ENCODE results near the gene ITGA8.
"Not testable (repeated sequence)": the region's sequence is repeated elsewhere in the genome, so short reads cannot be mapped to it uniquely, and the experiment has no call there.

ITGA8 gene

DNA sequence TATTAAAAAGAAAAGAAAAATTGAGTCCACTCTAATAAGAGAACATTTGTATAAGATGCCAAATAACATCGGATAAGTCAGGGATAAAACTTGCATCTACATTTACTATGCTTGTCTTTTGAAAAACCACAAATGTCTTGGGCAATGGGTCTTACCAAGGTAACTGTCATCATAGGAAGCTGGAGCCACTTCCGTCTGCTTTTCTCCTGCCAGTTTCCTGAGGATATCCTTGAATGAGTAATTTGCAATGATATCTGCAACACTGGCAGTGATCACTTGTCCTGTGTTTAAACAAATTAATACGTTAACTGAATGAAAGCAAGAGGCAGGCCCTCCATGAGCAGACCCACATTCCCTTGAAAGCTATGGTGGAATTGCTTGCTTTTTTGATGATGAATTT lies 47.3 kb downstream of the ITGA8 start:
- DNase-seq = no peak

DNA sequence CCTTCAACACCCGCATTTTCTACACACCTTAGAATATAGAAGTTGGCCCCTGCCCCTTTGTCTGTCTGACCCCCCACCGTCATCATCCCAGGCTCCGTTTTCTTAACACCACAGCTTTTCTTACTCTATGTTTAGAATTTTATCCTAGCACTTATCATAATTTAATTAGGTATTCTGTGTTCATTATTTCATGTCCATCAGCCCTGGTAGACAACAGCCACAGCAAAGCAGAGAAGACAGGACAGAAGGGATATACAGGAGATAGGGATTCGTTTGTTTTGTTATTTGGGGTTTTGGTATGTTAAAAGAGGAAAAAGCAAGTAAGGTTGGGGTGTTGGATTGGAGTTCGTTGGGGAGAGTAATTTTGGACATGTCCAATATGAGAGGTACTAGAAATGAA lies 48.8 kb downstream of the ITGA8 start:
- DNase-seq = no peak

DNA sequence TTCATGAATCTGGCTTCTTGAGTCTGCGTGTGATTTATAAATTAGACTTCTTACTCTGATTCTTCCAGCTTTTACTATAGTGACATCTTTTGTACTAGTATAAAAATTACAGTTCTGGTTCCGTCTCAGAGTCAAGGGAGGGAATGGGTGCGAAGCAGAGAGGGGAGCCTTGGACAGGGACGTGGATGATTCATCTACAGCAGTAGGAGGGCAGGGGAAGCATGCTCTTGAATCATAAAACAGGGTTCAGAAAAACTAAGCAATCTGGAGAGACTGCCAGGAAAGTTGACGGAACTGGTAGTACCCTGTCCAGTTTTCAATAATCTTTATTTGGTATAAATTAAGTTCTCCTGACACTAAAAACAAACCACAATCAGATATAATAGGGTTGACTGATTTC lies 58.1 kb downstream of the ITGA8 start:
- DNase-seq = no peak

DNA sequence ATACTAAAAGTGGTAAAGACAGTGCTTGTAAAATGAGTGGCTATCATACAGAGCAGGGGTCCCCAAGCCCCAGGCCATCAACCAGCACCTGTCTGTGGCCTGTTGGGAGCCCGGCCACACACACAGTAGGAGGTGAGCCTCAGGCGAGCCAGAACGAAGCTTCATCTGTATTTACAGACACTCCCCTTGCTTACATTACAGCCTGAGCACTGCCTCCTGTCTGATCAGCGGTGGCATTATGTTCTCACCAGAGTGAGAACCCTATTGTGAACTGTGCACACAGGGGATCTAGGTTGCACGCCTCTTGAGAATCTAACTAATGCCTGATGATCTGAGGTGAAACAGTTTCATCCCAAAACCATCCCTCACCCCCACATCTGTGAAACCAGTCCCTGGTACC lies 58.7 kb downstream of the ITGA8 start:
- no peak for DNase-seq

DNA sequence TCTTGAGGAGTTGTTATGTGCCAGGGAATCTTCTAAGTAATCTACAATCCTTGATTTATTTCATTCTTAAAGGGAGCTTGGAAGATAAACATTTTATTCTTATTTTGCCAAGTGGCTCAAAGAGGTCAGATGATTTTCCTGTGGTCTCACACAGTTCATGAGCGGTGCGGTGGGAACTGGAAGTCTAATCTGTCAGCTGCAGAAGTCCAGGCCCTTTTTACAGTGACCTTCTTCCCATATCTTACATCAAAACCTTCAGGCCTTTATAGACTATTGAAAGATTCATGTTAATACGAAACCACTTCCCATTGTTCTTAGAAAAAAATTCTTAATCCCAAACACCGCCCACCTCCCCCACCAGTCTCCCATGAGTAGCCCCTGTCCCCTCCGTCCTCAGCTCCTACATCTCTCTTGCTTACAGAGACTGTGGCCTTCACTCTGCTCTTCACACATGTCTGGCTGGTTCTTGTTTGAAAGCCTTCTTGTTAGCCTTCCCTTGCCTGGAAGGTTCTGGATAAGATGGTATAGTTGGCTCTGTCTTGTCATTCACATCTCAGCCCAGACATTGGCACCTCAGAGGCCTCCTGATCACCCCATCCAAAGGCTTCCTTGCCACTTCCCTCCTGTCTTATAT lies 61.5 kb downstream of the ITGA8 start:
- no peak for DNase-seq

DNA sequence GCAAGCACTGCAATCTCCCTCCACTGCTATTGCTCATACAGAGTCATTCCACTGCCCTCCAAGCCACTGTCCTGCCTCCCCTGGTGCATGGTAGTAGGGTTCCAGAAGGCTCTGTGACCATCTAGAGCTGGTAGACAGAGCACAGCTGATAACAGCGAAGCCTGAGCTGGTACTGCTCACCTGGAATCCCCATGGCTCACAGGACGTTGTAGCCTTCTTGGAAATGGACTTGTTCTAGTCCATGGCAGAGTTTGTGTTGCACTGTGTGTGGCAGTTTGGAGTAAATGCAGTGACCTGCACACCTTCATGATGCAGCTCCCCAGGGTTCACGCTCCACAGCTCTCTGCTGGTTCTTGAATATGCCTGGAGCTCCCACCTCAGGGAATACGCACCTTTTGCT lies 67.0 kb downstream of the ITGA8 start:
- no peak for DNase-seq

DNA sequence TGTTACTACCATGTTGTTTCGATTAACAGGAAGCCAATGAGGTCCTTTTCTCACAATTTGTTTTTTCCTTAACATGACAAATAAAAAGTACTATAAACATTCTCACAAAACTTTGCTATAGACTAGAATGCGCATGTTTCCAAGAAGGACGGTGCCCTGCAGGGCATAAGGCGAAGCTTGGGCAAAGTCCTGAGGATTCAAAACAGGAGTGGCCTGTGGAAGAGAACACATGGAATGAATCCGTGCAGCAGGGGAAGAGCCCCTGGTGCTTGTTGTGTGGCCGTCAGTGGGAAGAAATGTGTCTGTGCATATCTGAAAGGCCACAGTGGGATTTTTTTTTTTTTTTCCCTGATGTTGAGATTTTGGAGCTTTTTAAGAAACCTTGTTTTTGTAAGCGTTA lies 67.6 kb downstream of the ITGA8 start:
- no peak for DNase-seq

DNA sequence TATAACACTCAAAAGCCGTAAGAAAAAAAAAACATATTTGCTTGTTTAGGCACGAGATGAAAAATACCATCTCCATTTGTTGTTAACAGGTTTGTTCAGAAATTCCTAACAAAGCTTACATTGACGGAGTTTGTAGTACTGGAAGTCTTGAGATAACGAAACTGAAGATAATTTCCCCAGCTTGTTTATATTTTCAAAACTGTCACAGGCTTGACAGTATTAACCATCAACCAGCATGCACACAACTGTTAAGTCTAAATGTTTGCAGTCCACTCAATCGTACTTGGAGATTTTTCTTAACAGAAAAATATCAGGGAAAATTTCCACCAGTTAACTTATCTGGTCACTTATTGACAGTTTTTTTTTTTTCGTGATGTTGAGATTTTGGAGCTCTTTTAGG lies 68.5 kb downstream of the ITGA8 start:
- no peak for DNase-seq

DNA sequence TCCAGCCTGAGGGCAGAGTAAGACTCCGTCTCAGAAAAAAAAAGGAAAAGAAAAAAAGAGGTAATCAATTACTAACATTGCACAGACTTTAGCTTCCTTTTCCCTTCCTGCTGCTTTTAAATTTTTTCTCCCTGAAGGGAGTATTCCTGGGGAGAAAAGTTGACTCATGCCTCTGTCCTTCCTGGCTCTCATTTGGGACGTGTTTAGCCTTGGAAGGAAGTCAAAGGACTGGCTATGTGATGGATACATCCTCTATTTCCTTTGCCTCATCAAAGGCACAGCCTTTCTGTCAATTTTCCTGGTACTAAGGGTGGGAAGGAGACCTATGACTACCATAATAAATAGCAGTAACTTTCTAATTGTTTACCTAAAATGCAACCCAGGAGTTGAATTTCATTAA lies 77.6 kb downstream of the ITGA8 start:
- DNase-seq = no peak

DNA sequence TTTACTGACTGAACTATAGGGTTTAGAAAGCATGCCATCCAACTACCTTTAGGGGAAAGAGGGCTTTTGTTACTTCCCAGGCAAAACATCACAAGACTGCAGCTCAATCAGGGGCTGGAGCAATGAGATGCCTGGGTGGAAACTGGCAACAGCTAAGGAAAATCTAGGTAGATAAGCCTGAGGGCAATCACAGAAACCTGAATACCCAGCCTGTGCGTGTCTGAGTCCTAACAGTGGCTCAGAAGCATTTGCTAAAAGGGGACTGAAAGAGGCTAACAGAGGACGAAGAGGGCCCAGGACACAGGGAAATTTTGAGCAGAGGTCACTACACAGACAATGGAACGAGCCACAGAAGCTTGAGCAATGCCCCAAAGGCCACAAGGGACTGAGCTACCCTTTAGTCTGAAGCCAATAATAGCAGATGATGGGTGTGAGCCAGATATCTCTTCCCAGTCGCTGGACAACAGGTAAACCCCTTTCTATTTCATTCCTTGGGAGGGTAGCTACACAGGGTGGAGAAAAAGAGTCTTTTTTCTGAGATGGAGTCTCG lies 79.1 kb downstream of the ITGA8 start:
- no peak for DNase-seq

DNA sequence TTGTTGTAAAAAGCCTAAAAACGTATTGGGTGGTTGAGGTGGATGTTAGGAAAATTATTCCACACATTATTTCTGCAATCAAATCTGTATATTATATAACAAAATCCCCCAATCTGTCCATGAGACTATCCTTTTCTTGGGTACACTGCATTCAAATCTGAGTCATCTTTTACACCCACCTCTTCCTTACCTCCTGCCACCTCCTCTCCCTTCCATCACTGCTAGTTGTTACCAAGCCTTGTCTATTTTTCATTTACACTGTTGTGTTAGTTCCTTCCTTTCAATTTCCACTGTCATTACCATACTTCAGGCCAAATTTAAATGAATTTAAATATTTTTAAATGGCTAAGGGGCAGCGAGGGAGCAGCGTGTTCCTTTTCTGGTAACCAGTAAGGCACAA lies 83.3 kb downstream of the ITGA8 start:
- DNase-seq = no peak

DNA sequence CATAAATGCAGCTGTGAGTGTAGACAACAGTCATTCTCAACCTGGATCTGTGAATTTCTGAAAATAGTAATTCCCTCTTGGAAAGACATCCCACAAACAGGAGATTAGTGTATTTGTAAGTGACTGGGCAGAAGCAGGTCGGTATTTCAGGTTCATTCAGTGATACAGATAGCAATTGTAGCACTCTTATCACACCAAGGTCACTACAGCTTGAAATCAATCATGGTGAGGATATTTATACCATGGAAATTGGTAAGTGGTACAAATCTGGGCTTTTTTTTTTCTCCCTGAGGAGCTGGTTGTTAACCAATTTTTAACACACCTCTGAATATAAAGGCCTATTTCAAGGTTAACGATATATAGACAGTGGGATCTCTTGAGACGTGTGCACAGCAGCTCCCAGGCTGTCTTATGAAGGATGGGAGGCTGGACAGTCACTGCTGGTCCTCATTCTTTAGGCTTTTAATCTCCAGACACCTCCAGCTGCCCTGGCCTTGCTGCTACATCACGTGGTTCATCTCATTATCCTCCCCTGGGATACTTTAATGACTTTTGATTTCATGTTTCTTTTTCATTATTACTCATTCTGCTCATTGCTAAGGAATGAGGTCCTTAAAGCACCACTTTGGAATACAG lies 87.1 kb downstream of the ITGA8 start:
- no peak for DNase-seq

DNA sequence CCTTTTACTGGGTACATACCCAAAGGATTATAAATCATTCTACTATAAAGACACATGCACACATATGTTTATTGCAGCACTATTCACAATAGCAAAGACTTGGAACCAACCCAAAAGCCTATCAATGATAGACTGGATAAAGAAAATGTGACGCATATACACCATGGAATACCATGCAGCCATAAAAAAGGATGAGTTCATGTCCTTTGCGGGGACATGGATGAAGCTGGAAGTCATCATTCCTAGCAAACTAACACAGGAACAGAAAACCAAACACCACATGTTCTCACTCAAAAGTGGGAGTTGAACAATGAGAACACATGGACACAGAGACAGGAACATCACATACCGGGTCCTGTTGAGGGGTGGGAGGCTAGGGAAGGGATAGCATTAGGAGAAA lies 88.5 kb downstream of the ITGA8 start:
- DNase-seq = not testable (repeated sequence)

DNA sequence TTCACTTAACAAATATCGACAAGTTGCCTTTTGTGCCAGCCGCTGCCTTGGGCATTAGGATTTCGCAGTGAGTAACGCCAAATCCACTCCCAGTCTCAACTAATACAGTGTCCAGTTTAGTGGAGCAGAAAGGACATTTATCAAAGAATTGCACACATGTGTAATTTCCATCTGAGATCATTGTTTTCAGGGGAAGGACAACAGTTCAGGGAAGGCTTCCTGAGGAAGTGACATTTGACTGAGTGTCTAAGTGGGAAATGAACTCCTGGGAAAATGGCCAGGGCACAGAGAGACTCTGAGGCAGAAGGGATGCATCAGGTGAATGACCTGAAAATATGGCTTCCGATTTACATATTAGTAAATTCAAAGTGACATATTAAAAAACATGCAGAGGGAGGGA lies 89.4 kb downstream of the ITGA8 start:
- DNase-seq = no peak

DNA sequence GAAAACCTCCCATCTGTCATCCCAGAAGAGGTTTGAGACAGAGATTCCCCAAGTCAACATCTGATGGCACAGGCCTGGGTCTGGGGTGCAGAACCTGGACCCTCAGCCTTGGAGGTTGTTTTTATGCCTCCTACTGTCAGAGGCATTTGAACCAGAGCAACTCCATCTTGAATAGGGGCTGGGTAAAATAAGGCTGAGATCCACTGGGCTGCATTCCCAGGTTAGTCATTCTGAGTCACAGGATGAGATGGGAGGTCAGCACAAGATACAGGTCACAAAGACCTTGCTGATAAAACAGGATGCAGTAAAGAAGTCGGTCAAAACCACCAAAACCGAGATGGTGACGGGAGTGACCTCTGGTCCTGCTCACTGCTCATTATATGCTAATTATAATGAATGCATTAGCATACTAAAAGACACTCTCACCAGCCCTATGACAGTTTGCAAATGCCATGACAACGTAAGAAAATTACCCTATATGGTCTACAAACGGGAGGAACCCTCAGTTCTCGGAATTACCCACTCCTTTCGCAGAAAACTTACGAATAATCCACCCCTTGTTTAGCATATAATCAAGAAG lies 92.0 kb downstream of the ITGA8 start:
- DNase-seq = no peak

DNA sequence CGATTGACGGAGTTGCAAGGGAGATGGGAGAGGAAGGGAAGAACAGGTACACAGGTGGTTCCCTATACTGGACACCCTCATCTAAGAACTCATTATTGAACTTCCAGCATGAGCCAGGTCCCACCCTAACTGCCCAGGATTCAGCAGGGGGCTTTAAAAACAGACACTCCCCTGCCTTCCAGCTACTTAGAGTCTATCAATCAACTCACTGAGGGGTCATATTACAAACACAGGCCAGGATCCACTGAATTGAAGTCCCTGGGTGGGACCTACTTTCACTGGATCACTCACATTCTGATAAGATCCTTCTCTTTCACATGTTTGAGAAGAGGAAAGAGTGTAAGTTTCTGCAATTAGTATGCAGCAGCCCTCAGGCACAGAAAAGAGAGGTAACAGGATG lies 92.8 kb downstream of the ITGA8 start:
- no peak for DNase-seq

DNA sequence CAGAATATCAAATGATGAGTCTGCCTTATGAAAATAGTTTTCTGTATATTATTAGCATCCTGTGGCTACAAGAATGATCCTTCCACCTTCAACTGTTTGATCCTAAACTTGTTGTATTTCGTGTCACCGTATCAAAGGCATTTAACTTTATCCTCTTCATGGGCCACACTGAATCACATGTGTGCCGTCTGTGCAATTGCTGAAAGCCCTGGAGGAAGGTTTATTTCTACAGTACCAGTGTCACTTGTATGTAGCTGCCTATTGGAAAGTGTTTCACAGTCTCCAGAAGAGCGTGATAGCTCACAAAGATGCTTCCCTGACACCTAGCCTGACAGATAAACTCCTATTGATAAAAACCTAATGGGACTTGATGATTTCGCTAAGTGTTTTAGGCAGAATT lies 94.5 kb downstream of the ITGA8 start:
- no peak for DNase-seq

DNA sequence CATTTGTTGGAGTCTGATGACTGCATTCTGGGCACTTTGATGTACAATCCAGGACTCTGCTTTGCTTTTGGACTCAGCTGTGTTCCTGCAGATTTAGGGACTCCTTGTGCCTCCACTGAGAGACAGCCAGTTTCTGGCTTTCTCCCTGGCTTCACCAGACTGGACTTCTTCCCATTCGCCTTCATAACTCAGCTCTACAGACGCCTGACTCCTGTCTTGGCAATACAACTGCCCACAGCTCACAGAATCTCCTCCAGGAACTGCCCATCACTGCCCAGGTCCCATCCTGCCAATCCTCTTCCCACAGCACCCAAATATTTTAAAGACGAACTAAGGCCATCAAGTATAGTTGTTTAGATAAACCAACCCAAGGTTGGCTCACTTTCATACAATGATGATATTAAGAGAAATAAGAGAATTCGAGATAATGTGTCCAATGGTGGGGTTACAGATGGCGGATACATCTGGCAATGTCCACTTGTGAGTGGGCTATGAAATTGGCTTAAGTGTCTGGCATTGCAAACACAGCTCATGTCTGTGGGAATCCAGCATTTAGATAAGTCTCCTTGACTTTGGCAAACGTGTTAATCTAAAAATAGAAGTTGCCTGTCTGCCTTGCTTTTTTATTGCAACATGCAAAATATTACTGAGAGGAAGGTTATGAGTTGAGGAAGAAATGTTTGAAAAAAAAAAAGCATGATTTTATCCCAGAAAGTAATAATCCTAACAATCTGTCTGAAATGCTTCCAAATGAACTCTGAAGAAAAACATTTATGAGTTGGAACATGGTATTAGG lies 95.1 kb downstream of the ITGA8 start:
- DNase-seq = no peak

DNA sequence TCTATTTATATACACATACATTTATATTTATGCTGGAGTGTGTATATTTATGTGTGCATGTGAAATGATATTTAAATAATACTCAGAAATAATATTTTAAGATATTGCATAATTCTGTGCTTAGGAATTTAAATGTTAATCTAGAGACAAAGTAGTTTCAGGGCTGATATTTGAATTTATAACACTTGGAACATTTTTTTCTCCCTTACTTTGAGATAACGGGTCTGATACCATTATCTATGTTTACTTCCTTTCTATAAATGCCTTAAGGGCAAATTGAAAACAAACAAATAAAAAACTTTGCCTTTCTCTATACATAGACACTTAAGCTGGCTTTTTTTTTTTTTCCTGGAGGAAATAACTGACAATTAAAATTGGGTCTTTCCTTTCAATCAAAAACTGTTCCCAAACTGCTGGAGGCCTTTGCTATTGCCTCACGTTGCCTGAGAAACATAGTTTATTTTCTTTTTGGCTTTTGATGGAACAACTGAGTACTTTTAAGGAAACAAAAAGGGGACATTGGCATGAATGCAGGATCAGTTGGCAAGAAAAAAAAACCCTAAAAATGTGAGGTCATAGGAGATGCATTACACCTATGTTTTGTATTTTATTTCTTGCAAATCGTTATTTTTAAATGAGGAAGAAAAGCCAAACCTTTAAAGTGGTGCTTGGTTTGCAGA lies 98.7 kb downstream of the ITGA8 start:
- no peak for DNase-seq

DNA sequence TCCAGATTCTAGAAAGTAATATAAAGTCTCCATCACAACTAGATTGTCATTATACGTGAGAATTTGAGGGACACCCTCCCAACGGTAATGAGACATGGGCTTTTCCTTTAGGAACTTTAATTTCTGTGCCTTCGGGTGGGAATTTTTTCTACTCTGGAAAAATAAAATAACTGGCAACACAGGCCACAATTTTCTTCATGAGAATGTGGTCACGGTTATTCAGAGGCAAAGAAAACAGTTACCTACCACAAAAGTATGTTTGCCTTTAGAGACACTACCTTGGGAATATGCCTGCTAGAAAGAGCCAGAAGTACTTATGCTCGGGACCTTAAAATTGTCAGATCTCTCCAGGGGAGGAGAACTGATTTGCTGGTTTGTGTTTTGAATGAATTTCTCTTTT lies 99.4 kb downstream of the ITGA8 start:
- no peak for DNase-seq

DNA sequence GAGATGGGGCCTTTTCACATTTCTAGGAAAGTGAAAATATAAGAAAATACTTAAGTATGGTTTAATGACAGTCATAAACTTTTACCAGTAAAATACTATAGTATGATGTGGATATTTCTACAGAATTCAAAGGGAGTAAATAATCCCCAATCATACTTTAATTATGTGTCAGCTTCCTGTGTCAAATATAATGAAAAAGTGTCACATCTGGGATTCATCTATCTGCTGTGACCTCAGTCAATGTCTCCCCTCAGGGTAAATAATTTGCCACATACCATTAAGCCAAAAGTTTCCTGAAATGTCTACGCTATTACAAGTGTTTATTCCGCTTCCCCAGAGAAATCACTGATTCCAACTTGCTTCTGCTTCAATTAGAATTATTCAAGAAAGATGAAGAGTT lies 110.5 kb downstream of the ITGA8 start:
- DNase-seq = no peak

DNA sequence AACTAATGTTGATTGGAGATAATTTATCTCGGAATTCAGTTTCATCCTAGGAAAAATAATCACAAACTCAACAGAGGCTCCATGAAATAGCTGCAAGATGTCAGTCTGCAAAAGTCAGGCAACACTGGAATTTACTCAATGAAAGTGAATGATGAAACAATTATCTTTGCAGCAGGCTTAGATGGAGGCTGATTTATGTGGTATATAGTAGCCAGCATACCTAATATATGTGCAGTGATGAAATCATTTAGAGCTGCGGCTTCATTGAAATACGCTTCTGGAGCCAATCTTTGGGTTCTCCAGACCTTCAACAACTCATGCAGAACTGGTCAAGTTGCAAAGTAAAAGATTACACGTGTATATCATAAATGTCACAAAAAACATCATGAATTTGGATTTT lies 113.3 kb downstream of the ITGA8 start:
- no peak for DNase-seq

DNA sequence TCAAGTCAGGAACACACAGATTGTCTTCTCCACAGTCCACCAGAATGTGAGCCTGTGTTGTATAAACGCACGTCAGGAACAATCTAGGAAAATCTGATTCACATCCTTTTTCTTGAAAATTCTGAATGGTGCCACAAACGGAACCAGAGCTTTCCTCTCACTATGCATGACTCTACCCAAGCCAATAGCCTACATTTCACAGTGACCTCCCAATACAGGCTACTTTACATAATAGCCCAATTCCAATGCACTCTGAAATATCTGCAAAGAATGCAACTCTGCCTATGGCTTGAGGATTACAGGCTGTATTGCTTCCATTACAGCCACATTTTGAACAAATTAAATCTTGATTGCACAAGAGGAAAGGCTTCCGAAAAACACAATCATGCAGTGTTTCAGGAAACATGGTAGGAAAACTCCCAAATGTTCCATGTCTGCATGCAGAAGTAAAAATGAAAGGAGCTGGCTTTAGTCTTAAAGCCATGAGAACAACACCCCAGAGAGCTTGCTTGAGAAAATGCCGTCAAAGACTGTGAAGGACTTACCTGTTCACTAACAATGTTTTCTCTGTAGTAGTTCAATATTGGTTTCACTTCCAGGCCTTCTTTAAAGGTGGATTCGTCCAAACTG lies 113.9 kb downstream of the ITGA8 start:
- DNase-seq = no peak
